Stimulated activated CD8-positive, alpha-beta memory T cell treated with anti-CD3 and anti-CD28 coated beads, Interleukin-7, amount 100 ng/mL, for 4 hours (primary cell): ENCODE data around the gene DHRS7.

ENCODE experiments used
- DNase-seq, 2 donors: peaks; one replicate each; pipeline ENCODE4 v3.0.0-alpha.2; 2020; ENCODE audit warnings: low read depth in 2 of 2

The DHRS7 gene

DNA sequence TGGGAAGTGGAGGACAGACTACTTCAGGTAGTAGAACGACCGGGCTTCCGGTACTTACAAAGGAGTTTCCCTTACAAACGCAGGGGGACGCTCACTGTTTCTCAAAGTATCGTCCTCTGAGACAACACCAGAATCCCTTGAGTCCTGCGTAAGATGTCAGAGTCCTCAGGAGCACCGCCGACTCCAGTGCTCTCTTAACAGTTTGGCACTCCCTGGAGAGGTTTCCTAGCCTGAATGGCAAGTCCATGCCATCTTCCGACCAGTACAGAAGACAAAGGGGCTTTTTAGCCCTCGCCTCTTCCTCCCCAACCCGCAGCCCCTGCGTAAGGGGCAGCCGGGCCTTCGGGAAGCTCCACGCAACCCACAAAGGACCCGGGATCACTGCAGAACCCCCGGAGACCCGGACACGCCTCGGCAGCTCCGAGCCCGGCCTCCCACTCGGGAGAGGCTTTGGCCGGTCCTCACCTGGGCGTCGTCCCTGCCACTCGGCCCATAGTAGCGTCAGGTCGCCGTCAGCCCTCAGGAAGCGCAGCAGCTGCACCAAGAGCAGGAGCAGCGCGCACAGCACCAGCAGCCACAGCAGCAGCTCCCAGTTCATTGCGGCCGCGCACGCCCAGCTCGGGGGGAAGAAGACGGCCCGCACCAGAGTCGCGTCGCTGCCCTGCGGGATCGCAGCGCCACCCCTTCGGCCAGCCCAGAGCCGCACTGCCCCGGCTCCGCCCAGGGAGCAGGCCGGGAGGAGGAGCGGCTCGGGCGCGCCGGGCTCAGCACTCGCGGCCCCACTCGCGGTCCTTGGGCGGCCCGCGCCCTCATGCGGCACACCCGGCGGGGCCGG, at the start of gene DHRS7:
Gene DHRS7 (minus strand): TSS at position 687 of the 835 bp plus-strand sequence. CDS start 89 bp downstream, at position 598.
- peak; percentile 44 to 66 for DNase-seq

DNA sequence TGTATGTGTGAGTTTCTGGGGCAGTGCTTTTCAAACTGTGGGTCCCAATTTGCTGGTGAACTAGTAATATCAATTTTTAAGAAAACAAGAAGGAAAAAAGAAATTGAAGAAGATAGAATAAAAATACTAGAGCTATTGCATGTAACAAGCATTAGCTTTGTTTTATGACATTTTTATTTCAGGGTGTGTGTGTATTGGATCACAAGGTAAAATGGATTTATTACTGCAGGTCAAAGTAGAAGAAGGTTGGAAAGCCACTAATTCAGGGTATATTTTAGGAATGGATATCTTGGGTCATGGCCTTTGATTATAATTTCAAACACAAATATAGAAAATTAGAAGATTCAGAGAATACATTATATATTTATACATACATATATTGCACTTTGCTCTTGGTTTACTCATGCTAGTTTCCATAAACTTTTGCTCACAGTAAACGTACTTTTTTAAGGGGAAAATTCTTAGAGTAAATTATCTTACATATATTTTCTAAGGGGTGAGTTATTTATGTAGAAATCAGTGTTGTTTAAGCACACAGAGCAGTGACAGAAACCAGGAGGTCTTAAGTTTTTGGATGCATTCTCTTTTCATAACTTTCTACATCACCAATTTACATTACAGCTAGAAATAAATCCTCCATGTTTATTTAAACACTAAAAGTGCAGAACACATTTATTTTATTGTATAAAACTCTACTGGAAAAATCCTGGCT, 49.4 kb upstream of the DHRS7 start:
- no peak for DNase-seq

GRCh38 chr14:60214003-60214402, 48.8 kb upstream of the DHRS7 start:
- no peak for DNase-seq

DNA sequence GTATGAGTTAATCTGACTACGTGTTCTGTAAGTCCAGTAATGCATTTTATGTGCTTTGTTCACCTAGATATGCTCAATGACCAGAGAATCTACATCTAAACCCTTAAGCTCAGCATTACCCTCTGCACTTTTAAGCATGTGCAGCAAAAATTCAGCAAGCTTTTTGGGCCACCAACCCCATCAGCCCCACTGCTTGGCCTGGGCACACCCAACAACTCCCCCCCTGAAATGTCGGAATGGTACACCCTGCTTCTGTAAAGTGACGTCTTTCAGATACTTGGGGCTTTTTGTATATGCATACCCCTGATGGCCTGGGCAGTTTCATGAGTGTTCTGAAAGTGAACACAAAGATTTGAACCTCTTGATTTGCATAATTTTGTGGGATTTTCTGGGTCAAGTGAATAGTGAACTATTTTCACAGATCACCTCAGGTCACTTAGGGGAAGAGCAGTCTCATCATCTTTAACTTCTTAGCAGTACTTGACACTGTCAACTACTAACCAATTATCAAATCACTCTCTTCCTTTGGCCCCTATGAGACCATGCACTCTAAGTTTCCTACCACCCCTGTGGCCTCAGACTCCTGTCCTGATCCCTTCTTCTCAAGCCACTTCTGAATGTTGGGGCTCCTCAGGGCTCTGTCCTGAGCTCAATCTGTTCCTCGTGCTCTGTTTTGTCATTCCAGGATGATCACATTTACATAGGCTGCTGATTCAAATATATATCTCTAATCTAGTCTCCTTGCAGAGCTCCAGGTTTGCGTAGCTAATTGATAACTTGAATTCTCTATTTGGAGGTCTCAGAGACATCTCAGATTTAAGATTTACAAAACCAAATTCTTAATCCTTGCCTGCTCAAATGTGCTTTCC, 47.5 kb upstream of the DHRS7 start:
- DNase-seq: no peak

DNA sequence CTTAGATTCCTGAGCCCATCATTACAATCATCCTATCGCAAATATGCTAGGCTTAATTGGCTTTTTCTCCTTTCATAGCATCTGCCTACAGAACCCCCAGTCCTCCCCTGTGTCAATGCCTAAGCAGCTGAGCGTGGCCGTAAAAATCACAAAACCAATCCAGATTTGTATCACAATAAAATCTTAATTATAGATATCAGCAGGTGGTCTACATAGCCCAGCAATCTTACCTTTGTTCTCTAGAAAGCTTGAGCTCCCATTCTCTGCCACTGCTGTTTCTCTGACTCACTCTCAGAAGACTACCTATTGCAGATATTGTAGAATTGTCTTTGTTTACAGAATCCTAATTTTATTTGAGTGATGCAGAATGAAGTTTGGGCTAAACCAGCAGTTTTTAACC, 46.0 kb upstream of the DHRS7 start:
- no peak for DNase-seq

- DNase-seq: no peak
Measured at GRCh38 chr14:60210703-60211102, 45.5 kb upstream of the DHRS7 start.

DNA sequence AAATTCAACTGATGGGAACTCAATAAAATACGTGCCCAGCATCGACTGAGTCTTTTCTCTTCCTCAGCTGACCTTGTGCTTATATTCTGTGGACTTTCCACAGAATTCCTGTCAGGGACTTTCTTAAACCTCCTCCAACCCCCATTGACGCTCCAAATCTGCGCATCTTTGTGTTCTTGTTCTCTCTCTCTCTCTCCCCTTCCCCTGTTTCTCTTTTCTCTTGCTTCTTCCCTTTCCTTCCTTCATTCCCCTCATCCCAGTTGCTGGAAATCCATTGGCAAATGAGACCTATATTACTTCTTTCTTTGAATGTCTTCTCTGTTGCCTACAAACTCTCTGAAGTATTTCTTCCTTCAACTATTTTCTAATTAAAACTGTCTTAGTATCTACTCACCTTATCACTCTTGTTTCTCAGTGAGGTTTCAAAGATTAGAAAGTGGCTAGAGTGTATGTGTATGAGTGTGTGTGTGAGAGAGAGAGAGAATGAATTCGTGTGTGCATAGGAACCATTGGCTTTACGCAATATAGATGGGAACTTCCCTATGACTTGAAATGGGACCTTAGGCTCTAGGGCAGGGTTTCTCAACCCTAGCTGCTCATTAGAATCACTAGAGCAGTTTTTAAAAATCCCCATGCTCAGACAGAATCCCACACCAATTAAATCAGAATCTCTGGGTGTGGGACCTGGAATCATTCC, 41.8 kb upstream of the DHRS7 start:
- DNase-seq: no peak

DNA sequence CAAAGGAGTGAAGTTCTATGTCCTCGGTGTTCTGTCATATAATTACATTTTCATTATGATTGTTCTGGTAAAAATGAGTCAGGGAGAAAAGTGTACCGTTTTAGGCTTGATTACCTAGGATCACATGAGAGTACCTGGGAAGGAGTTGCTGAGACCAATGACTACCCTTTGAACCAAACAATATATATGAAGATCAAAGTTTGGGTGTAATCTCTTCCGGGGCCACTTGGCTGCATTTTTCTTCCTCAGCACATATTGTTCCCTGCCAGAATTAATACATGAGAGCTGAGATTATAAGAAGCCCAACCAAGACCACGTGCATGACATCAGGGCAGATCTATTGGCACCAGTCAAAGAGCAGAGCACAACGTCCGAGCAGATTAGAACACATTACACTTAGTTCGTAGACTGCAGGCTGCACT, 41.1 kb upstream of the DHRS7 start:
- DNase-seq: no peak

- no peak for DNase-seq
Measured at GRCh38 chr14:60204843-60205774, 39.9 kb upstream of the DHRS7 start.

- DNase-seq: no peak
Measured at GRCh38 chr14:60204104-60204842, 39.1 kb upstream of the DHRS7 start.

- DNase-seq: no peak
Measured at GRCh38 chr14:60199321-60199720, 34.1 kb upstream of the DHRS7 start.

- DNase-seq: no peak
Measured at GRCh38 chr14:60197629-60198303, 32.6 kb upstream of the DHRS7 start.

DNA sequence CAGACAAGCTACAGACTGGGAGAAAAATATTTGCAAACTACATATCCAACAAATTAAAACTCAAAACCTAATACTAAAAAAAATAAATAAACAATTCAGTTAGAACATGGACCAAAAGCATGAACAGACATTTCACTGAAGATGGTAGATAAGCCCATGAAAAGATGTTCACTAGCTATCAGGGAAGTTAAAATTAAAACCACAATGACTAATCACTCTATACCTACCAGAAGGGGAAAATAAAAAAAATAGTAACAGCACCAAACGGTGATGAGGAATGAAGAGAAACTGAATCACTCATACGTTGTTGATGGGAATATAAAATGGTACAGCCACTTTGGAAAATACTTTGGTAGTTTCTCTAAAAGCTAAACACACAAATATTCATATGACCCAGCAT, 31.1 kb upstream of the DHRS7 start:
- DNase-seq: no peak

DNA sequence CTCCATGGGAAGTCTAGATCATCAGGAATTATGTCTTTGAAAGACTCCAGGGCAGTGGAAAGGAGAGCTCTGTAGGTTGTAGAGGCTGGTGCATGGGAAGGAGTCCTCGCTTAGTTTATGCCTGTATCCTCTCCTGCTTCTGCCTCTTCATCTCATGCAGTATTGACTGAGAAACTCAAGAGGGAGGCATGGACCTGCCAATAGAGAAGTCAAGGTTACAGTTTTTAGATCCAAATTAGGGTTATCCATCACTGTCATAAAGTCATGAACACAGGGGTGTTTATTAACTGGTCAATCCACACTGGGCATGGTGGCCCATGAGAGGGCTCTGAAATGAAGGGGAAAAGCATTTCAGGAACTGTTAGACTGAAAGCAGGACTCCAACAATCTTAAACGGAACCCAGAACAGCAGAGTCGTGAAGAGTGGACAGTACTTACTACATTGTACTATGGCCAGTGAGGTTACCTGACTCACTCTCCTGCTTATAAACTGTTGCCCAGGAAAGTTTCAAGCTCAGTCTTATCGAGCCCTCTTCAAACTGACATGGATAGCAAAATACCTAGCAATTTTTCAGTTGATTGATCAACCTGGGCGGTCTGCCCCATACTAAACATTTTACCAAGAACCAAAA, 30.1 kb upstream of the DHRS7 start:
- DNase-seq: no peak

DNA sequence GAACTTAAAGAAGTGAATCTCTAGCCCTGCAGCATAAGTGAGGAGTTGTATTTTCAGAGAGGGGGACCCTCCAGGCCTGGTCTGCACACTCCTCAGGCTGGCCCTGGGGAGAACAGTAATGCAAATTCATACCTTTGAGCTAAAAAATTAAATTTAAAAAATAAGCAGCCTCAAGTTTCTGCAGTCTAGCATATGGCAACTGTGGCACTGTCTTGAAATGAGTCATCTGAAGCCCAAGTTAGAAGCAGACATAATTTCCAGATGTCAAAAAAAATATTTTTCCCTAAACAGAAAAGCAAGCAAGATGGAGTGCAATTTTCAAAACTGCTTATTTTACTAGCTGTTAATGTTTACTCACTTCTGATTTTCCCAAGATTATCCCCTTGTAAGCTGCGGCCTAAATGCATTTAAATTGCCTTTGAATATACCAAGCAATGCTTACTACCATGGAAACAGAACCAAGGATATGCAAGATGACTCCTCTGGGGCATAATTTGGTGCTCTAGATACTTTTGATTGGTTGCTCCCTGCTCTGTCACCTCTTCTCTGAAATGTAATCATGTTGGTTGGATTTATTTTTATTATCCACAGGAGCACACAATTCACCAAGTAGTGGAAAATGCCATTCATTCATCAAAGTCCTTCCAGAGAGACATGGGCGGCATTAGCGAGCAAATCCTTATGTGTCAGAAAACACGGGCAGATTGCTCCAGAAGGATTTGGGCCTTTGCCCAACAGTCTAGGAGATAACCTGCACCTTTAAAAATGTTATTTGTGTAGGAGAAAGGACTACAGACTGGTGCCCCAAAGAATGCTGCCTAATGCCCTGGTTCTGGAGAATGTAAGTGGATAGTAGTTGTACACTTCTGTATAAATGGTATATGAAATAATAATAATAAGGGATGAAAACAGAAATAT, 25.0 kb upstream of the DHRS7 start:
- DNase-seq: no peak

- no peak for DNase-seq
Measured at GRCh38 chr14:60188696-60189095, 23.5 kb upstream of the DHRS7 start.

DNA sequence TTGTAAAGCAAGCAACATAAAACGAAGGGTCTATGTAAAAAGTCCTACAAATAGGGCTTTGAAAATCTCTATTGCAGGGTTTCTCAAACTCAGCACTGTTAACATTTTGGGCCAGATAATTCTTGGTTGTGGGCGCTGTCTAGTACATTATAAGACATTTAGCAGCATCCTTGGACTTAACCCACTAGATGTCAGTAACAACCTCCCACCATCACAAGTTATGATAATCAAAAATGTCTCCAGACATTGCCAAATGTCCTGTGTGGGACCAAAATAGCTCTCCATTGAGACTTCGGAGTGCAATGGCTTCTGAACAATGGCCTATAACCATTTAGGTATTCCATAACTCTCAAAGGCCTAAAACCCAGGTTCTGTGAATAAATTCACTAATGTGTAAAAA, 22.9 kb upstream of the DHRS7 start:
- DNase-seq: no peak
